Skeletal muscle tissue (tissue), 4 donors: ENCODE data around the gene DPY19L1. TPM values are rescaled to one million over a fixed set of nuclear protein-coding genes. Genes with fewer than 3 reads are reported as not detected.
"Not testable (repeated sequence)": the region's sequence is repeated elsewhere in the genome, so short reads cannot be mapped to it uniquely, and the experiment has no call there.

ENCODE experiments used
- H3K27ac ChIP-seq: one replicate; pipeline ENCODE4 v1.7.0; 2013; ENCODE audit warnings: mild to moderate bottlenecking, low read depth, low read length, inconsistent platforms
- H3K27me3 ChIP-seq, 3 donors: one replicate each; pipeline ENCODE4 v1.7.0; 2013; ENCODE audit warnings: low read length in 3 of 3; ENCODE audit not compliant: control insufficient read depth in 3 of 3, insufficient read depth in 3 of 3
- H3K36me3 ChIP-seq, 3 donors: one replicate each; pipeline ENCODE4 v1.7.0; 2013; ENCODE audit warnings: low read length in 3 of 3; ENCODE audit not compliant: control insufficient read depth in 3 of 3, insufficient read depth in 3 of 3
- H3K4me1 ChIP-seq, 3 donors: one replicate each; pipeline ENCODE4 v1.7.0; 2013; ENCODE audit warnings: low read length in 3 of 3, mild to moderate bottlenecking in 3 of 3; ENCODE audit not compliant: control insufficient read depth in 3 of 3, insufficient read depth in 3 of 3
- H3K4me3 ChIP-seq, 3 donors: one replicate each; pipeline ENCODE4 v1.7.0; 2013; ENCODE audit warnings: low read length in 3 of 3
- H3K9ac ChIP-seq, 3 donors: one replicate each; pipeline ENCODE4 v1.7.0; 2013; ENCODE audit warnings: low read length in 3 of 3, mild to moderate bottlenecking in 3 of 3, moderate library complexity in 2 of 3, low read depth in 1 of 3
- H3K9me3 ChIP-seq, 3 donors: one replicate each; pipeline ENCODE4 v1.7.0; 2013; ENCODE audit warnings: low read length in 3 of 3; ENCODE audit not compliant: control insufficient read depth in 3 of 3
- total RNA-seq: library from RNA; depleted of rRNA; stranded (reverse); fragments of >200 nt; gene quantifications from one replicate; pipeline ENCODE4 v1.2.3, GENCODE V29; 2014
- donor health status: Osteomylitis.

DPY19L1 gene
- total RNA-seq, 1 donor from 2014 or later: 20.4 TPM

DNA sequence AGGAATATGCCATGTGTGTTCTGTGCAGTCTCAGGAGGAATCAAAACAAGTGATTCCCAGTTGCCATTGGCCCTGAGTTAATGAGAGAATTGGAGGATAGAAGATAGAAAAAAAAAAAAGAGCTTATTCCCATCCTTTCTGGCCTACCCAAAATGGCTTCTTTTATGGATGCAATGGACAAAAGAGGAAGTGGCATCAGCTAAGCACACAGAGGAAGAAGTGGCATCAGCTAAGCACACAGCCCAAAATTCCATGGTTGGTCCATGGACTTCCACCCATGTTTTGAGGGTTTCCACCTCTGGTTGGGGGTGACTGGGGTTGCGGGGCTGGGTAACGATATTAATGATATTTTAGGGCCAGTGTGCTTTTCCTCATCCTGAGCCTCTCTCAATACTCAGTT lies 11.1 kb upstream of the DPY19L1 start:
- H3K36me3 ChIP-seq, H3K4me1 ChIP-seq, H3K27ac ChIP-seq, H3K9ac ChIP-seq, H3K27me3 ChIP-seq, H3K4me3 ChIP-seq, H3K9me3 ChIP-seq: not testable (repeated sequence)

GRCh38 chr7:35047912-35048305 lies 10.6 kb upstream of the DPY19L1 start:
- not testable (repeated sequence) for H3K9ac ChIP-seq, H3K36me3 ChIP-seq, H3K4me1 ChIP-seq, H3K27ac ChIP-seq, H3K27me3 ChIP-seq, H3K9me3 ChIP-seq, H3K4me3 ChIP-seq

DNA sequence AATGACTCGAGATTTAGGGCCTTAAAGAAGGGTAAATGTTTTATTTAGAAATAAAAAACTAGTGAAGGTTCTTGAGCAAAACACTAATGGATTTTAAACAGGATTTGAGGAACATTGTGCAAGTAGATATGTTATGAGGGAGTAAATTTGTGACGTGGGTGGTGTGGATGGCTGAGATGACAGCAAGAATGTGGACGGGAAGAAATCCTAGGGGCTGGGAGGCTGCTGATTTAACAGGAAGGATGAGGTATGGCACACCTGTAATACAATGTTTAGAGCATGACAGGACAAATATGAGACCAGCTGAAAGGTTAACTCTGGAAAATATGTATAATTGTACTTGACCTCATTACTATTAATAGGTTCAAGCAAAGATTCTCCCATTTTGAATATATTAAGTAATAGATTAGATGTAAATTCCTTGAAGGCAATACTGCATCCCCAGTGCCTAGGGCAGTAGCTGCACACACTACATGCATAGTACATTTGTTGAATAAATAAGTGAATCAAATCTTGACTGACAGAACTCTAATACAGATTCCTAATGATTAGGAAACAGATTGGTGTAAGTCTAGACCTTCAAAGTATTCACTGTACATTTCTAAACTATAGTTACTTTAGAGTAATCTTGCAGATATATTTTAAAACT lies 10.1 kb upstream of the DPY19L1 start:
- H3K9me3 ChIP-seq, H3K4me1 ChIP-seq, H3K9ac ChIP-seq, H3K27me3 ChIP-seq, H3K27ac ChIP-seq, H3K36me3 ChIP-seq, H3K4me3 ChIP-seq: not testable (repeated sequence)

DNA sequence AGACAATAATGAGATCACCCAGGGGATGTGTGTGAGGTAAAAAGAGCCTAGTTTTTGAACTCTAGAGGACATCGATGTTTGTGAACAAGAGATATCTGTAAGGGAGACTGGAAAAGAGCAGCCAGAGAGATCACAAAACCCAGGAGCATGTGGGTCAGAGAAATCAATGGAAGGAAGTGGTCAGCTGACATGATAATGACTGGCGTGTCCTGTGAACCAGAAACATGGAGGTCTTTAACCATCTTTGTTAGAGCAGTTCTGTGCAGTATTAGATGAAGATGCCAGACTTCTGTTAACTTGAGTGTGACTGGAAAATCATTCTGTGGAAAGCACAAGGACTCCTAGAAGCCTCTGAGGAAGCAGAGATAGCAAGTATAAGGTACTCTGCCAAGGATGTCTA lies 6.0 kb upstream of the DPY19L1 start:
- not testable (repeated sequence) for H3K36me3 ChIP-seq, H3K4me1 ChIP-seq, H3K27ac ChIP-seq, H3K9ac ChIP-seq, H3K9me3 ChIP-seq, H3K4me3 ChIP-seq, H3K27me3 ChIP-seq

DNA sequence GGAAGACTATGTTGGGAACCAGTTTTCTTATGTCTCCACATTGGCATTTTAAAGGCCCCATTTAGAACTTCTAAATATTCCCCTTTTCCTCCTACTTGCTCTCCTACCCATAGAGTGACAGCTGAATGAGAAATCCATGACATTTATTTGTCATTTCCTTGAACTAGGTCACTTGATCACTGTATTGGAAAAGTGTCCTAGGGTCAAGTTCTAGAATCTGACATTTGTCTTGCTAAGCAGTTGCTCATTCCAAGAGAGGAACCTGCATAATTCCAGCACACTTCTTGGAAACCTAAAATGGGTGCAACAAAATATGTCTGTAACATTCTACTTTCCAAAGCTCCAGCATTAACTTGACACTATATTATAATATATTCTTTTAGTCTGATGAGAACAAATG lies 3.6 kb upstream of the DPY19L1 start:
- Histone ChIP-seq H3K36me3 (no peaks in the 10 kb centered on the region), H3K9me3 (no peaks in the 10 kb centered on the region), H3K27me3 (peaks cover 0 to 3% (median 0%) of the 10 kb centered on the region in 3 donors), H3K4me1 (peaks cover 9 to 12% (median 9%) of the 10 kb centered on the region in 3 donors), H3K9ac (no peak overlapping the region), H3K27ac (no peak overlapping the region), H3K4me3 (no peak overlapping the region)

DNA sequence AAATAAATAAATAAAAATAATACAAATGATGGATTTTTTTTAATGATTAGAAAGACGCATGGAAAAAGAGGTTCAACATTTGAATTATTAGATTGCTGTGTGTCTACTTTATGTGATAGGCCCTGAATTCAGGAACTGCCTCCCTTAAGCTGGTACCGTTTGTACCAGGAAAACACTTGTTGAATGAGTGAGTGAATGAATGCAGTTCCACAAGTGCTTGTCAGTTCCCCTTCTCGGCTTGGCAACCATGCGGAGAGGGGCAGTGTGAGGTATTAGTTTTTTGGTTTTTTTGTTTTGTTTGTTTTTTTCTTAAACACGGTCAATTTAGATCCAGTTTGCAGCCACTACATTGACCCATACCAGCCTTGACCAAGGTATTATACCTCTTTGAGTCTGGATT lies 2.1 kb upstream of the DPY19L1 start:
- no peak overlapping the region for H3K9ac ChIP-seq
- no peak overlapping the region for H3K27ac ChIP-seq
- peaks cover 0 to 3% (median 0%) of the 10 kb centered on the region in 3 donors for H3K27me3 ChIP-seq
- H3K9me3 ChIP-seq: no peaks in the 10 kb centered on the region
- H3K4me1 ChIP-seq: peaks cover 9 to 15% (median 9%) of the 10 kb centered on the region in 3 donors
- H3K36me3 ChIP-seq: no peaks in the 10 kb centered on the region
- no peak overlapping the region for H3K4me3 ChIP-seq

- H3K27me3 ChIP-seq: peaks cover 0 to 3% (median 0%) of the 10 kb centered on the region in 3 donors
- no peaks in the 10 kb centered on the region for H3K9me3 ChIP-seq
- H3K9ac ChIP-seq: peak overlapping the region; percentile 52 to 78 (median 70)
- H3K4me1 ChIP-seq: peaks cover 9 to 15% (median 9%) of the 10 kb centered on the region in 3 donors
- H3K27ac ChIP-seq: no peak overlapping the region
- no peaks in the 10 kb centered on the region for H3K36me3 ChIP-seq
- H3K4me3 ChIP-seq: peak overlapping the region; percentile 54 to 79 (median 78)
Observed at GRCh38 chr7:35038354-35038753, 1.1 kb upstream of the DPY19L1 start.

DNA sequence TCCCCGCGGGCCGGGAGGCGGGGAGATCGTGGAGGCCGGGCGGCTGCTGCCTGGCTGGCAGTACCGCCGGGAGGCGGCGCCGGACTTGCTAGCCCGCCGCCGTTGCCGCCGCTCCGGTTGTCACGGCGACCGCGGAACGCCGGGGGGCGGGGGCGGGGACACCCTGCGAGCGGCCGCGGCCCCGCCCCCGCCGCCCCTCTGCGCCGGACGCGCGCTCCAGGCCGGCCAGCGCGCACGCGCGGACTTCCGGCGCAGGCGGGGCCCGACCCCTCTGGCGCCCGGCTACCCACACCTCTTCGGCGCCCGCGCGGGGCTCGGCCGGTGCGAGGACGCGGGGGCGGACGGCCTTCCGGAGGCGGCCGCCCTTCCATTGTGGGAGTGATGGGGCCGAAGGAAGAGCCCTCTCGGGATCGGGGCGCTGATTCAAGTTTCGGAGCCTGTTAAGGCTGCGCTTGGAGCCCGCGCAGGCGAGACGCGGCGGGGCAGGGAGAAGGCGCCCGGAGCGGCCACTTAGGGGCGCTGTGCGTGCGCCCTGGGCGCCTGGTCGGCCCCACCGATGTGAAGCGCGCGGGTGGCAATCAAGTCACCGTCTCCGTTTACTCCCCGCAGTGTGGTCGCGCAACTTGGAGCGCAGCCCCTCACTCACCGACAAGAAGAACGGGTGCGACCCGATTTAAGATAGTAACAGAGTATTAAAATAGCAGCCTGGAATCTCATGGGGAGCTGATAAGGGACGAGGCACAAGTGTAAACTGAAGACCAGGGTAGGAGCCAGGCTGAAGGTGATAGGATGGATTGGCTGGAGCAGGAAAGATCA lies 449 bp upstream of the DPY19L1 start:
- Histone ChIP-seq H3K36me3 (no peaks in the 10 kb centered on the region), H3K27me3 (peaks cover 0 to under 1% (median 0%) of the 10 kb centered on the region in 3 donors), H3K27ac (peak overlapping the region; percentile 23), H3K4me1 (peaks cover 9 to 15% (median 9%) of the 10 kb centered on the region in 3 donors), H3K9ac (peak overlapping the region; percentile 52 to 78 (median 70)), H3K9me3 (no peaks in the 10 kb centered on the region), H3K4me3 (peak overlapping the region; percentile 54 to 79 (median 78))

DNA sequence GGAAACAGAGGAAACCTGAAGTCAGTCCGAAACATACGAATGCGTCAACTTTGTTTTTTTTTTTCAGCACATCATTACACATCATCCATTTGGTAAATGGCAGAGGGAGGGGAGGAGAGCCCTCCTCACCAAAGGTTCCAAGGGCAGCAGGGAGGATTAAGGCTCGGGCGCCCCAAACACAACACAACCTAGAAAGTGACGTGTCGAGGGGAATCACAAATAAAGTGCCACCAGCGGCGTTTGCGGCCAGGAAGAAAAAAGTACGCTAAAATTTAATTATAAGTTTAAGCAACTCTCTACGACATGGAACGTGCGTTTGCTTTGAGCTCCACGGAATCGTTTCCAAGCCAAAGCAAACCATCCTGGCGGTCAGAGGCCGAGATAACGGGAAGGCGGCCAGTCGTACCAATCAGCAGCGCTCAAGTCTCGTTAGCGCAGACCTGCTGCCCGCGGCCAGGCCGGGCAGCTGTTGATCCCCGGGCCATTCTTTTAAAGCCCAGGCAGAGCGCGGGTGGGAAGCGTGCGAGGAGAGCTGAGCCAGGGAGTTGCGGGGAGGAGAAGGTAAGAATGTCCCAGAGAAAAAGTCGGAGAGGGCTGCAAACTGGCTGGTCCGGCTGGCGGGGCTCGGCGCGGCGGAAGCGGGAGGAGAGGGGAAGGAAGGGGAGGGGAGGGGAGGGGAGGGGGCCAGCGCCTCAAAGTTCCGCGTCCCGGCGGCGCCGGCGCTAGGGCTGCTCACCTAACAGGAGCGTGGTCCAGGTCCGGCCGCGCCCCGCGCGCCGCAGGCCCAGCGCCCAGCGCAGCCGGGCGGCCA lies 719 bp downstream of the DPY19L1 start:
- no peaks in the 10 kb centered on the region for H3K9me3 ChIP-seq

More for the DNA sequence above, 719 bp downstream of the DPY19L1 start:
- no peaks in the 10 kb centered on the region for H3K36me3 ChIP-seq
- peaks cover 9 to 15% (median 9%) of the 10 kb centered on the region in 3 donors for H3K4me1 ChIP-seq
- peak overlapping the region; percentile 55 to 69 (median 63) for H3K9ac ChIP-seq
- peak overlapping the region; percentile 41 for H3K27ac ChIP-seq
- peak overlapping the region; percentile 74 to 79 (median 74) for H3K4me3 ChIP-seq
- H3K27me3 ChIP-seq: no peaks in the 10 kb centered on the region
